Stimulated activated CD4-positive, alpha-beta T cell treated with anti-CD3 and anti-CD28 coated beads, Interleukin-12 subunit alpha, Interleukin-12 subunit beta, amount 100 ng/mL, for 4 hours (primary cell): Measurements from ENCODE around the gene IPCEF1.

ENCODE experiments used
- DNase-seq: peaks from one replicate; pipeline ENCODE4 v3.0.0-alpha.2; 2020

Gene IPCEF1

DNA sequence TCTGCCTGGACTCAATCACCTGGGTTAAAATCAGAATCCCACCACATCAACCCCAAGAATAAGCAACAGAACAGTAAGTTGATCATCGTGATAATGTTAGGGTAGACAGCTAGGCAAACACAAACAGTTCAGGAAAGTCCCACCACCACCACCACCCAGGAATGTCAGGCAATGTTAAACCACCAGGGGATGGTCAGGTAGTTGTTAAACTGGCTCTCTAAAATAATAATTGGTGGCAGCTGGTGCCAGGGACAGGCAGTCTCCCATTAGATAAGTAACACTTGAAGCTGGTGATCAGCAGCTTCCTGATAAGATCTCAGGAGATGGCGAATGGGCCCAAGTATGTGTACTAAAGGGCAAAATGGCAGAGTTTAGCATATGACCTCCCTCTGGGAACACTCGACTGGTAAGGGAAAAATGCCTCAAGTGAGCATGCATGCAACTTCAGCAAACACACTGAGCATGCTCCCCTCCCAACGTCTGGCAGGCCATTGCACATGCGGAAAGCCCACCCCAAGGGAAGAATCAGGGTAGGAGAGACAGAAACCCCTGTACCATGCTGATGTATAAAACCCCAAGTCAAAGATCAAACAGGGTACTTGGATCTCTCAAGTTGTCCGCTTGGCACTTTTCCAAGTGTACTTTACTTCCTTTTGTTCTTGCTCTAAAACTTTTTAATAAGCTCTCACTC lies 66.6 kb downstream of the IPCEF1 start:
- DNase-seq: no peak

DNA sequence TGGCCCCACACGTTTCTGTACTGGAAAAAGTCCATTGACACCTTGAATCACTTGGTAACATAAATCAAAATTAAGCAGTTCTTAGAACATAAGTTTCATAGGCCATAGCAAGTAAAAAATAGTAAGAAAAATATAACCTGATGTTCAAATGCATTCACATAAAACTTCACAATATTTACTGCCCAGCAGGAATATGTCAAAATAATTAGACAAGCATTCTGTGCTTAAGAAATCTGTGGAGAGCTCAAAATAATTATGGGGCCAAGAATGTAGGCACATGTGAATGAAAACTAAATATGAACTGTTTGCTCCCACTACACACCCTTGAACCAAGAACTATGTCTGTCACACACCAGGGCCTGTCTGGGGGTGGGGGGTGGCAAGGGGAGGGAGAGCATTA lies 70.8 kb downstream of the IPCEF1 start:
- DNase-seq: no peak

DNA sequence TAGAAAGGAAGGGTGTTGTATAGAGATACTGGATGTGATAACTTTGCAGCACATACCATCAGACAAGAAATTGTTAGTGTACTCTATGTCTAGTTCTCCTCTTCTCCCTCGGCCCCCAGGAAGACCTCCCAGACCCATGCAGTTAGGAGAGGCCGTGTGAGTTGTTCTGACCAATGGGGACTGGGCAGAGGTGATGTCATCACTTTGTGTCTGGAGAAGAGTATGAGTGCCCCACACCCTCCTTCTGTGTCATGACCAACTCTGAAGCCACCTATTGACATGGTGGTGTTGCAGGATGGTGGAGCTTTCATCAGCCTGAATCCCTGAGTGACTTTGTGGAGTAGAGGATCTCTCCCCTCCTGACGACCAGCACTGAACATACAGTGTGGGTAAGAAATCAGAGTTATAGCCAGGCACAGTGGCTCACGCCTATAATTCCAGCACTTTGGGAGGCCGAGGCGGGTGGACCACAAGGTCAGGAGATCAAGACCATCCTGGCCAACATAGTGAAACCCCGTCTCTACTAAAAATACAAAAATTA lies 72.2 kb downstream of the IPCEF1 start:
- no peak for DNase-seq

DNA sequence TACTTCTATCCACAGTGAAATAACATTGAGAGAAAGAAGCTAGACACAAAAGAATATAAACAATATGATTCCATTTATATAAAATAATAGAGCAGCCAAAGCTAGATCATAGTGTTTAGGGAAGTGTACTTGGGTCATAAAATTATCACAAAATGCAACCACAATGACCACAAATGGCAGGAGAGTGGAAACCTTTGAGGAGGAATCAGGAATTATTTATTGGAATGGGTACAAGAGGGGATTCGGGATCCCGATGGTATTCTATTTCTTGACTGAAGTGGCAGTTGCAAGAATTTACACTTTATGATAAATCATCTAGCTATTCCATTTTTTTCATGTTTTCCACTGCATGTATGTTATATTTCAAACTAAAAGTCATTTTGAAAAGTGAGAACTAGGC lies 76.1 kb downstream of the IPCEF1 start:
- no peak for DNase-seq

DNA sequence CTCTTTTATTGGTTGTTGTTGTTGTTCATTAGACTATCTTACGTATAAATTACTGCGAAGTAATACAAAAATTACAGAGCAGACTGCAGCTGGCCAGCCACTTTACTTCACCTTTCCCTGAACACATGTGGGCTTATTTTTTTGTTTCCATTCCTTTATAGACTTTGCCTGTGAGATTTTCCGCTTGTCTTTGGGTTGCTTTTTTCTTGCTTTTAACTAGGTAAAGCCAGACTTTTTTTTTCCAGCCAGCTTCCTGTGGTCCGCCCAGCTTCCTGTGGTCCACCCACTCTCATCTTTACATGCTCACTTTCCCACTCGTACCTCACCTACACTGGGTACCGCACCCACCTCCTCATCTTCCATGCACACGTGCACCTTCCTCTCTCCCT lies 79.0 kb downstream of the IPCEF1 start:
- DNase-seq: peak; percentile 14

DNA sequence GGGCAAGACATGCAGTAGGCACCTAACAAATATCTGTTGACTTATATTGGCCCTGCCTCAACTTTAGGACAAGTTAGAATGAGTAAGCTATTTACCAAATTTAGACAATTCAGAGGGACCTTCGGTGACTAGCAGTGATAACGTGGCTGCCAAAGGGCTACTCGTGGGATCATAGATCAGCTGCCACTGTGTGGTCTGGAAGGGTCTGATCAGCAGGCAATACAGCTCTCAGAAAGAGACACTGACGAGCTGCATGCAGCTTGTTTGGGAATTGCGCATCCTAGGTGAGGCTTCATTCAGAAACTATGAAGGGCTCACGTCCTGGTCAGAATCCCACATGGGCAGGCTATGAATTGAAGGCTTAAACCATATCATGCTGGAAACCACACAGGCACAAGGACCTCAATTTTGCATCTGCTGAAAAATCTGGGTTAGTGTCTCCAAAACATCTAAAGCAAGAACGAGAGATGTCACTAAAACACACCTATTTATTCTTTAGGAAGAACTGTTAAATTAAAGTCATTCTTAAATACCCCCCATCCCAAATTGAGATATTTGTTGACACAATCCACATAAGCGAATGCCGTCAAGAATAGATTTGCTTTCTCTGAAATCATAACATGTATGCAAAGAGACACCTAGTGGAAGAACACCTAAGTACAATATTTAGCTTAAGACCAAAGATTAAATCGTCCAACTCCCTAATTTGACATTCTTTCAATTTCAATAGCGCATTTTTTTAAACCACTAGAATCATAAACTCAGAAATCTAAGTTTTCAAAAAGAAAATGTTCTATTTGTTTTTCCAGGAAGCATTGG lies 79.6 kb downstream of the IPCEF1 start:
- DNase-seq: no peak

DNA sequence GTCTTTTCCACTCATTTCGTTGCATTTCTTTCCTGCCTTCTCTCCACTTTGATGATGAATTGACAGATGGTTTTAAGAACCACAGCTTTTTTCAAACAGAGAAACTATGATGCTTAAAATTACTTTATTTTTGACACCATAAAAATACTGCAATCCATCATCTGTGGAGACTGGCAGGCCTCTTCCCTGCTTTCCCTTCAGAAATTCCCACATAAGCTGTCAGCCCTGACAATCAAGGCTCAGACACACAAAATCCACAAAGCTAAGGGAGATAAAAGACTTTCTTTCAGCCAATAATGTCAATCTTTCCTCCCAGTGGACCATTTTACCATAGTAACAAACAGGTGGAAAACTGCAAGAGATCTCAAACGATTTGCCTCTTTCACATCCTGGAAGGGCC lies 82.4 kb downstream of the IPCEF1 start:
- DNase-seq: no peak

DNA sequence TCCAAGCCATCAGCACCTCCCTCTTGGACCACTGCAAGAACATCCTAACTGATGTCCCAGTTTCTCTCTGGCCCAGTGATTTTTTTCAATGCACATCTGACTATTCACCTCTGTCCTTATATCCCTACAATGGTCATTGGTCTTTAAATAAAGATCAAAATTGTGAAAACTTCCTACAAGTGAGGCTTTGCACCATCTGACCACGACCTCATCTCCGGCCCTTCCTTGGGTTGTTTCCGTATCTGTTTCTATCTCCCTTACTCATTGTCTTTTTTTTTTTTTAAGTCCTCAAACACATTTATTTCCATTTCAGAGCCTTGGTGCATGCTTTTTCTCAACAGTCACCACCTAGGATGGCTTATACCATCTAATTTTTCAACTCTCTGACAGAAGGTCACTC lies 88.1 kb downstream of the IPCEF1 start:
- no peak for DNase-seq

DNA sequence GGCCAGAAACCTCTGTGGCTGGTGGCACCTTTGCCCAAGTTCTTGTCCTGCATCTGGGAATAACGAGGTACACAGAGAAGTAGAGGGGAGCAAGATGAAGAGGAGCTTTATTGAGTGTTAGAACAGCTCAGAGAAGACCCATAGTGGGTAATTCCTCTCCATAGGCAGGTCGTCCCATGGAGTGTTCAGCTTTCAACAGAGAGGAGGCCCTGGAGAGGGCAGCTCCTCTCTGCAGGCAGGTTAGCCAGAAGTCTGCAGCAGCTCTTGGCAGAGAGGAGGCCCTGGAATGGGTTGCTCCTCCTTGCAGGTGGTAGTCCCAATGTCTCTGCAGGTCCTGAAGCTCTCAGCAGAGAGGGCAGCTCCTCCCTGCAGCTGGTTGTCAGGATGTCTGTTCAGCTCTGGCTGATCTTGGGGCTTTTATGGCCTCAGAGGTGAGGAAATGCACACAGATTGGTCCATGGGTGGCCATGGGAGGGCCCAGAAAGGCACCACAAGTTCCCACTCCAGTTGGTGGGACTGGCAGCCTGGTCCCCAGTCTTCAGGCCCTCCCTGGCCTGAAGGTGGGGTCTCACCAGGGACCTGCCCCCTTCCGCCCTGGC lies 89.0 kb downstream of the IPCEF1 start:
- DNase-seq: no peak

DNA sequence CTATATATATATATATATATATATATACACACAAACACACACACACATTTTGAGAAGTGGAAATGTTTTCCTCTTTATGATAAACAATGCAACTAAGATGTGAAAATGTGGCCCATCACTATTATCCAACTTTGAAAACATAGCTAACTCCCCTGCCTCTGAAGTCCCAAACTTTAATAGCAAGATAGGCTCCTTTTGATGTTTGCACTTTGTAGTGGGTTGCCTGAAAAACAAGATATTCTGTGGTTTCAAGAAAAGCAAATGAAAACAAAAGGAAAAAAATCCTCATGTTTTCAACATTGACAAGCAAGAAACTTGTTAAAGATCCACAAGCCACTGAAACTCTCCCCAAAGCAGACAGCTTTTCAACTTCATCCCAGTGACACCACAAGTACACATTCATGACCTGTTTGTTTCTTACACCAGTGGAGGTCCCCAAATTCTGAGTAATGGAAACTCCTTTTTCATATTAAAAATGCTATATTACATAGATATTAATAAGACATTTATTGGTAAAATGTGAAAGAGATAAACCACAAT lies 90.0 kb downstream of the IPCEF1 start:
- no peak for DNase-seq

DNA sequence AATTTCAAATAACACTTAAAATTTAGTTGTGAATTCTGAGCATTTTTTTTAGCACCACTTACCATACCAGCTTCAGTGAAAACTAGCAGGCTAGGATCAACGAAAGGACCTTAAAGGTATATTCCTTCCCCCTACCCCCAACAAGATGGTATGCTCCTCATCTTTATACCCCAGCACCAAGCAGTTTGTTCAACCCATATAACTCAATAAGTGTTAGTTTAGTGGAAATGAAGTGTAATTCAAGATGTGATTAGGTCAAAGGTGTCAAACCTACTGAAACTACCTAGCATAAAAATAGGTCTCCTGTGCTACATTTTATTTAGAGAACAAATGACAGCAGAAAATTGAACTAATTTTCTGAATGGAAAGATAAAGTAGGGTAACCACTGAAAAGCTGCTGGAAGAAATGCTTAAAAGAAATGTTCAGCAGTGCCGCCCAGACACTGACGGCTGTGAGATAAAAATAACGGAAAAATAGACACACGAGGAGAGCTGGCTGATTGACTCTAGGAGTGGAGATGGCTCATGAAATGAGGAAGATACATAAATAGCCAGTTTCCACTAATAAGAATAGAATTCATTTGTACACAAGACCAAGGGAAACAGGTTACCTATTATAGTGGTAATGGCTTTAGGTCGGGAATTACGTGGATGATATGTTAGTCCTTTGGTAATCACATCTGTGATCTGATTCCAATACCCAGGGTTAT lies 94.8 kb downstream of the IPCEF1 start:
- DNase-seq: no peak

DNA sequence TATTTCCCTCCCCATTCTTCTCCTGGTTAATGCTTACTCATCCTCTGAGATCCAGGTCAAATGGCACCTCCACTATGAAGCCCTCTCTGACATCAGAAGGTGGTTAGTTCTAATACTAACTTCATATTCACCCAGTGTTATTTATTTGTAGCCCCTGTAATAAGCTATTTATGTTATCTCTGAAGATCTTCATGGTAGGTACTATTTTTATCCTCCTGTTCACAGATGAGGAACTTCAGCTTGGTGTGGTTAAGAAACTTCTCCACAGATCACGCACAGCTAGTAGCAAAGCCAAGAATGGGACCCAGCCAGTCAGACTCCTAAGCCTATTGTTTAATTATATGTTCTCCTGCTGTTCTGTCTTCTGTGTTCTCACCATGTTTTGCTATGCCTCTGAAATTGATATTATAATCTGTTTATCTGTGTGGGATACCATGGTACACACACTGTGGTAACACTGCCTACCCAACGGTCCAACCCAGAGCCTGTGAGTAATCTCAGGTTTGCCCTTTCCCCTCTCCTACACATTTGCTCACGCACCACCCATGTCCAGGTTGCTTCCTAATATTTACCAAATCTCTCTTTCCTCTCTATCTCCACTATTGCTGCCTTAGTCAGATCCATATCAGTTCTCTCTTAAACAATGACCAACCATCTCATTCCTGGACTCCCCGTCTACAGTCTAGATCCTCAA lies 98.4 kb downstream of the IPCEF1 start:
- no peak for DNase-seq

DNA sequence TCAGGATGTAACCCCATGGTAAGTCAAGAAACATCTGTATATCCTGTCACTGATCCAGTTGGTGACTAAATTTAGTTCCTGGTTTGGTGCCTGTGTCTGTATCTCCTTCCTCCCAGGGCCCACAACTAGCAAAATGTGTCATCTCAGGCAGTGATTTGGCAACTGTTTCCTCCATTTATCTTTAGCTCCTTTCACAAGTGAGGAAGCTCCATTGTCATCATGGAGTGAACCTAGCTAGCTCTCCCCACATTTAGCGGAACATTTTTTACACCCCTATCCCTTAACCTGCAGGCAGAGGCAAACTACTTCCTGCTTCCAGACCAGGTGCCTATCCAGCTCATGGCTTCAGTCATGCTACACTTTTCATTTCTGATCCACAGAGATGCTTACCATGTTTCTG lies 99.5 kb downstream of the IPCEF1 start:
- DNase-seq: no peak

DNA sequence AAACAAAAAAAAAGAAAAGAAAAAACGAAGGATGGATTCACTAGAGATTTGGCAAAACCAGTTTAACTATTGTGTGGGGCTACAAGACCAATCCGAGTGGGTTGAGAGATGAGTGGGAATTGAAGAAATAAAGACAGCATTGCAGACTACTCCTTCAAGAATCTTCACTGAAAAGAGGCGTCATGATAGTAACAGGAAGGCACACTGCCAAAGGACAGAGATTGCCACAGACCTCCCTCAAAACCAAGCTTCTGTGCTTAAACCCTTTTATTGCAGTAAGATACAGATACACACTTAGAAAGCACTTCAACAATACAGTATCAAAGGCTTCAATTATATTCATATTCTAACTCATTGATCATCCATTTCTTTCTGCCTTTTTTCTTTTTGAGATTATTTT lies 103.9 kb downstream of the IPCEF1 start:
- DNase-seq: no peak

DNA sequence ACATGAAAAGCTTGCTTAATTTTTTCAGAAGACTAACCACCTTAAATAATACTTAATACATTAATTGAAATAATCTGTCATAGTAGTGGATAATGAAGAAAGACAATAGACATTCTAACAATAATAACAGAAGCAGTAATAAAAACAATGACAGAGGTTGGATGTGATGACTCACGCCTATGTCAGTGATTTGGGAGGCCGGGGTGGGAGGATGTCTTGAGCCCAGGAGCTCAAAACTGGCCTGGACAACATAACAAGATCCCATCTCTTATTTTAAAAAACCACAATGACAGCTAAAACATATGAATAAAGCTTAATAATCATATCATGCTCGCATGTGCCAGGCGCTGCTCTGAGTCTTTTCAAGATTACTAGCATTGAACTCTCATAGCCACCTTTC lies 105.5 kb downstream of the IPCEF1 start:
- no peak for DNase-seq

DNA sequence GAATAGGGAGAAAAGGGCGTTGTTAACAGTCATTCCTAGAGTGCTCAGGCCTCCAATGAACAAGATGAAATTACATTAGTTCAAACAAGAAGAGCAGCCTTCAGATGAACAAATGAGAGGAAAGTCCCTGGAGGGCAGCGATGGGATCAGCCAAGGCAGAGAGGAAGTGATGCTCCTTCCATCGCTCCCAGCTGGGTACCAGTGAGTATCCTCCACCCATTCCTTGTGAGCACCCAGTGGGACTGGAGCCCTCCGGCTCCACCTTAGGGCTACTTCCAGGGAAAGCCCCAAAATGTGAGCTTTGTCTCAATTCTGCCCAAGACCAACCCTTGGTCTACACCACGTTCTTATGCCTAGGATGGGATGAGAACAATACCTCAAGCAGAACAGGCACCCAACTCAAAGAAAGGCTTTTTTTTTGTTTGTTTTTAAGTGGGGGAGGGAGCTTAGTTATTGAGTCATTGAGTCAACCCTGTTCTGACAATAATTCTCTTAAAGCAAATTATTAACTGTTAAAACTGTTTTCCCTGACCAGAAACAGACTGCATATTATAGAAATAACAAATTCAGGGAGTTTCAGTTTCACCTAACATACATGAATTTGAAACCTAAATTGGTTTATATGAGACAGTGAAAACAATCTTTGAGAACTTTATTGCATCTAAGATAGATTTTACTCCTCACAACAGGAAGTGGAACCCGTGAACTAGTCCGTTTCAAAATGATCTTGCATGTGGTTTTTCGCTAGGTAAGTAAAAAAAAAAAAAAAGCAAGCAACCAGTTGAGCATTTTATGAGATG lies 106.9 kb downstream of the IPCEF1 start:
- no peak for DNase-seq

DNA sequence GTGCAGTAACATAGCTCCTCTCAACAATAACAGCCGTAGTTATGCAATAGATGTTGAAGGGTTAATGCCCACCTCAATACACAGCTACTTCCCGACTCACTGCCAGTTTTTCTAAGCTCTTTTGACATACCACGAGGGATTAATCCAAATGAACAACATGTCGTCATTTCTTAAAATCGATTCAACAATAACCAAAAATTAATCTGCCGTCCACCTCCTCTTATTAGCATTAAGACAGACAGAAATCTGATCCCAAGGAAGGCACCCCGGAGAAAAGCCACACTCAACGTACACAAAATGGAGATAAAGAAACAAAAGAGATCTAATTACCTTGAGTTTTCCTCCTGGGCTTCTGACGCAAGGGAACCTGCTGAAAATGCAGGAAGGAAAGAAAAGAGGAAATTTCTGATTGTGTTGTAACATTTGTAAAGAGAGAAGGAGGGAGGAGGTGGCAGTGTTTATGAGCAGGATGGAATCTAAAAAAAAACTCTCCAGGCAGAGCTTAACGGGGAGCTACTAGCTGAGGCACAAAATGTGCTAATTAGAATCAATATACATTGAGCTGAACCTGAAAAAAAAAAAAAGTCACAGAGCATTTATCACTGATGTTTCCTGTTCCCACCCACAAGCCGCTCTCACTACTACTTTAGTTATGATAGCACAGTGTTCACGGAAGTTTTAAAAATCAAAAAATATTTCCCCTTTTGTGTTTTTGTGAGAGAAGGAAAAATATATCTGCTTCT lies 109.3 kb downstream of the IPCEF1 start:
- no peak for DNase-seq

DNA sequence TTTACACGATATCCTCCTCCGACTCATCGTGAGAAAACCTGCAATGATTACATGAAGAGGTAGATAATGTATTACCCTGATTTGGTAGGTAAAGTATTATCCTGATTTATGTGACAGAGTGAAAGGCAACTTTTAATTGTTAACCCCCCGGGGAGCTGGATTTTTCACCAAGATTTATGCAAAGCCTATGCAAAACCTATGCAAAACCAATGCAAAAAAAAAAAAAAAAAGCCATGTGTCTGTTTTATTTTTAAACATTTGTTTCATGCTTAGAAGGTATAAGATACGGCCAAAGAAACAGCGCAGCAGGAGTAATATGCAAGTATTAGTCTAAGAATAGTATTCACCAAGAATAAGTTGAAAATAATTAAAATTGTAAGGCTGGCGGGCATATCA lies 109.9 kb downstream of the IPCEF1 start:
- DNase-seq: no peak

DNA sequence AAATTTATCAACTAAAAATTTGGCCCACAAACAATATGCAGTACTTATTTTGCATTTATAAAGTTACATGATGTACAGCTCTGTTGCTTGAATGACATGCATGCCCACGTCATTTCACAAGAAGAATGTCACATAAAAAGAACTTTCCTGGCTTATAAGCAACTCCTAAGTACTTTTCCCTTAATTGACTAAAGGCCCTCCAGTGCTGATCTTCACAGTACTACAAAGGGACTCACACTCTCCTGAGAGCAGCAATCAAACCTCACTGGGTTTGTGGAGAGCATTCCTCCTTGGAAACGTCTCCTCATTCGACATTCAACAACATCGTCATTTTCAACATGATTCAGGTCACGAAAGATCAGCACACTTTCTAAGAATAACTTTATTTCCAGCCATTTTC lies 111.1 kb downstream of the IPCEF1 start:
- DNase-seq: no peak
